Endothelial cell of umbilical vein (primary cell): ENCODE data around the gene KIF26A. TPM values are rescaled to one million over a fixed set of nuclear protein-coding genes. Genes with fewer than 3 reads are reported as not detected.

Experiments
- BruUV-seq: library from RNA; stranded (reverse); fragments of 400-500 nt; replicated peaks from 2 replicates; lab custom pipeline; 2021; lab: Mats Ljungman, UMichigan
- CTCF ChIA-PET: fragments of 300-600, 350-600 bp; sonication (Branson Sonifier 250); formaldehyde crosslinking; loops from one replicate; lab custom pipeline; 2021; ENCODE audit warnings: antibody characterized with exemption, inconsistent platforms; lab: Charles Lee
- POLR2A ChIA-PET: fragments of 300-600, 350-600 bp; sonication (Branson Sonifier 250); formaldehyde crosslinking; loops from one replicate; lab custom pipeline; 2021; ENCODE audit warnings: antibody characterized with exemption, inconsistent platforms; lab: Charles Lee
- DNase-seq: peaks from one replicate; pipeline ENCODE4 v3.0.0-alpha.2; 2011; ENCODE audit warnings: low read depth, low spot score
- FAIRE-seq: peaks from 2 replicates; lab custom pipeline; 2011; peaks lifted over from hg19 to GRCh38; lab: Jason Lieb, UNC
- H2AFZ ChIP-seq: 2 replicates; pipeline ENCODE4 v1.6.0; 2012; ENCODE audit warnings: low read depth, low read length, control low read depth, inconsistent platforms
- H3K27ac ChIP-seq: 2 replicates; pipeline ENCODE4 v1.5.1; 2011; ENCODE audit warnings: low read depth, mild to moderate bottlenecking, control low read depth, low read length, moderate library complexity; ENCODE audit not compliant: insufficient read depth
- H3K27me3 ChIP-seq, 2 experiments: 2 replicates each; pipeline versions ENCODE4 v1.6.0 to v1.6.1; 2011; ENCODE audit warnings: low read length in 2 of 2, mixed read lengths in 1 of 2; ENCODE audit not compliant: control insufficient read depth in 2 of 2, insufficient read depth in 2 of 2
- H3K36me3 ChIP-seq, 2 experiments: 2 replicates in 1 of 2; 3 replicates in 1 of 2; pipeline ENCODE4 v1.5.1; 2011; ENCODE audit warnings: low read length in 2 of 2, mild to moderate bottlenecking in 1 of 2, moderate library complexity in 1 of 2; ENCODE audit not compliant: control insufficient read depth in 2 of 2, insufficient read depth in 2 of 2; ENCODE audit errors: extremely low read depth in 1 of 2
- H3K4me1 ChIP-seq: 3 replicates; pipeline ENCODE4 v1.5.1; 2011; ENCODE audit warnings: mild to moderate bottlenecking, low read length; ENCODE audit not compliant: control insufficient read depth, insufficient read depth; ENCODE audit errors: extremely low read depth
- H3K4me2 ChIP-seq: 2 replicates; pipeline ENCODE4 v1.6.1; 2011; ENCODE audit warnings: low read length, control low read depth, mixed read lengths; ENCODE audit not compliant: insufficient read depth
- H3K4me3 ChIP-seq, 3 experiments: fragments of 200-600 bp in 1 of 3; sonication (generic), shearing (Covaris generic) in 1 of 3; replicated peaks in 1 of 3; 2 replicates each; pipeline ENCODE4 v1.5.1; 2011 to 2016; ENCODE audit warnings: control low read depth in 3 of 3, low read length in 3 of 3, mild to moderate bottlenecking in 2 of 3, inconsistent platforms in 1 of 3, low read depth in 1 of 3, moderate library complexity in 1 of 3; ENCODE audit not compliant: insufficient read depth in 1 of 3
- H3K79me2 ChIP-seq: 2 replicates; pipeline ENCODE4 v1.6.0; 2012; ENCODE audit warnings: low read length, inconsistent platforms; ENCODE audit not compliant: control insufficient read depth, insufficient read depth
- H3K9ac ChIP-seq: replicated peaks from 2 replicates; pipeline ENCODE3; 2011; ENCODE audit warnings: low read length, control low read depth; ENCODE audit not compliant: insufficient read depth; ENCODE audit errors: extremely low read depth
- H3K9me1 ChIP-seq: replicated peaks from 3 replicates; pipeline ENCODE4 v1.6.0; 2011; ENCODE audit warnings: mild to moderate bottlenecking, low read length; ENCODE audit not compliant: control insufficient read depth, insufficient read depth; ENCODE audit errors: extremely low read depth
- H3K9me3 ChIP-seq: replicated peaks from 2 replicates; pipeline ENCODE4 v1.5.1; 2012; ENCODE audit warnings: low read length, inconsistent platforms; ENCODE audit not compliant: control insufficient read depth, insufficient read depth
- H4K20me1 ChIP-seq: replicated peaks from 2 replicates; pipeline ENCODE3; 2011; ENCODE audit warnings: mild to moderate bottlenecking, low read length; ENCODE audit not compliant: control insufficient read depth, insufficient read depth; ENCODE audit errors: extremely low read depth
- FOS ChIP-seq: IDR thresholded peaks from 2 replicates; pipeline ENCODE4 v1.6.1; 2011; ENCODE audit warnings: mild to moderate bottlenecking, low read length, moderate library complexity, borderline replicate concordance; ENCODE audit not compliant: insufficient read depth
- GATA2 ChIP-seq: IDR thresholded peaks from 2 replicates; pipeline ENCODE4 v1.7.0; 2011; ENCODE audit warnings: low read depth, mild to moderate bottlenecking, moderate library complexity, mixed read lengths, low read length; ENCODE audit not compliant: insufficient read length, insufficient read depth
- JUN ChIP-seq: IDR thresholded peaks from 2 replicates; pipeline ENCODE4 v1.6.1; 2011; ENCODE audit warnings: borderline replicate concordance, low read depth; ENCODE audit not compliant: insufficient read length, insufficient read depth
- dilution Hi-C: fragments of 300-500 bp; cut with MboI; formaldehyde crosslinking; loops from one replicate; pipeline ENCODE4 v1.15.0; 2019; ENCODE audit warnings: low sequenced_read_pairs; ENCODE audit not compliant: extremely low pct_ligation_motif_present
- intact Hi-C: fragments of 100-400 bp; cut with micrococcal nuclease; formaldehyde crosslinking; loops from one replicate; pipeline ENCODE4 v1.10.0; 2022
- polyA plus RNA-seq, 4 experiments: library from polyadenylated mRNA; depleted of rRNA in 3 of 4; stranded (reverse) in 3 of 4; unstranded in 1 of 4; fragments of >200 nt; gene quantifications; 2 replicates each; pipeline versions ENCODE4 v1.2.1 to v1.2.3, GENCODE V29; 2011 to 2012; ENCODE audit warnings: missing spikeins in 1 of 4
- total RNA-seq: library from RNA; stranded (reverse); gene quantifications from 2 replicates; pipeline ENCODE4 v1.2.3, GENCODE V29; 2021

The KIF26A gene
- total and polyA plus RNA-seq, 2 donors (not counting 3 experiments of a cell fraction or from before 2014, with no cell fraction given), result 3.6 to 10.7 TPM

DNA sequence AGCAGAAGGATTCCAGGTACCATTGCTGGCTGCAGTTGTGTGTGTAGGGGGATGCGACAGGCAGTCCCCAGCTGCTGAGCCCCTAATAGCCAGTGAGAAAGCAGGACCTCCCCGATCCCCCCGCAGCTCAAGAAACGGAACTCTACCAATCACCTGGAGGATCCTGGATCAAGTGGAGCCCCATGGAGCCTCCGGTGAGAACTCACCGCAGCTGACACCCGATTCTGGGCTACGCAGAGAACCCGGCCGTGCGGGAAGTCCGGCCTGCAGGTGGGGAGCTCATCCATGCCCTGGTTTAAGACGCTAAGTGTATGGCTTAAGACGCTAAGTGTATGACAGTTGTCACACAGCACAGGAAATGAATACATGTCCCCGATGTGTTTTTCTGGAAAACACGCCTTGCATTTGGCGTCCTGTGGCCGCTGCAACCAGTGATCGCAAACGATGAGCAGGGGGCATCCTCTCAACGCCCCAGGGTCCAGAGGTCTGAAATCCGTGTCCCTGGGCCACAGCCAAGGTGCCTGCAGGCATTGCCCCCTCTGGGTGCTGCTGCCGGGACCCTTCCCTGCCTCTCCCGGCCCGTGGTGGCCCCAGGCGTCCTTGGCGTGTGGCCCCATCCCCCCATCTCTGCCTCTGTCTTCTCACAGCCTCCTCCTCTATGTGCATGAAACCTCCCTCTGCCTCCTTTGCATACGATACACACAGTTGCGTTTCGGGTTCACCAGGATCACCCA lies 75.1 kb downstream of the KIF26A start:
- no peaks in the 10 kb centered on the region for H3K27me3 ChIP-seq
- no peak for TF ChIP-seq FOS
- no peak for TF ChIP-seq GATA2
- no peak for TF ChIP-seq JUN
- CTCF ChIA-PET, result no interaction called here
- H3K9me1 ChIP-seq, result no peaks in the 10 kb centered on the region
- H3K4me2 ChIP-seq, result no peak overlapping the region
- no peak overlapping the region for H3K27ac ChIP-seq
- no peak overlapping the region for H3K4me3 ChIP-seq
- H3K9ac ChIP-seq, result no peak overlapping the region
- no peaks in the 10 kb centered on the region for H3K36me3 ChIP-seq
- H2AFZ ChIP-seq, result no peak overlapping the region
- dilution Hi-C loops, result no loop called here
- intact Hi-C loops, result no loop called here
- POLR2A ChIA-PET, result no interaction called here
- no peaks in the 10 kb centered on the region for H3K4me1 ChIP-seq
- H3K9me3 ChIP-seq, result no peaks in the 10 kb centered on the region
- H4K20me1 ChIP-seq, result no peaks in the 10 kb centered on the region
- H3K79me2 ChIP-seq, result no peaks in the 10 kb centered on the region
- FAIRE-seq (no peak), DNase-seq (no peak)
- BruUV-seq, result no TSS peak

DNA sequence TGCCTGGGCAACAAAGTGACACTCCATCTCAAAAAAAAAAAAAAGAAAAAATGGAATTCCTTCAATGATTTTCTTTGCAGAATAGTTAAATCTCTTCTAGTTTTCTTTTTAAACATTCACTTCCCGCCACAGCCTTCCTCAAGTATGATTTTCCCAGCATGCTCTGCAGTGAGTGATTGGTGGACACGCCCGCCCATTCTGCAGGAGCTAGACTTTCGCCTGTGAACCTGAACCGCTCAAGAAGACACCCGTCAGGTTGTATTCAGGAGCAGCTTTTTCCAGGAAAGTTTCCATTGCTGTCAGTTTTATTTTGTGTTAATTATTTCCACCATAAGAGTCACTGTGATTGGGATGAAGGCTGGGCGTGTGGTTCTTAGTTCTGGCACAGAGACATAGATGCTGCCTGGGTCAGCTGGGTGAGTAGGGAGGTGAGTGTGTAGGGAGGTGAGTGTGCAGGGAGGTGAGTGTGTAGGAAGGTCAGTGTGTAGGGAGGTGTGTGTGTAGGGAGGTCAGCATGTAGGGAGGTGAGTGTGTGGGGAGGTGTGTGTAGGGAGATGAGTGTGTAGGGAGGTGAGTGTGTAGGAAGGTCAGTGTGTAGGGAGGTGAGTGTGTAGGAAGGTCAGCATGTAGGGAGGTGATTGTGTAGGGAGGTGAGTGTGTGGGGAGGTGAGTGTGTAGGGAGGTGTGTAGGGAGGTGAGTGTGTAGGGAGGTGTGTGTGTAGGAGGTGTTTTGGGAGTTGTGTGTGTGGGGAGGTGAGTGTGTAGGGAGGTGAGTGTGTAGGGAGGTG lies 76.2 kb downstream of the KIF26A start:
- no peaks in the 10 kb centered on the region for H3K27me3 ChIP-seq
- H3K79me2 ChIP-seq, result no peaks in the 10 kb centered on the region
- no peak overlapping the region for H2AFZ ChIP-seq
- intact Hi-C loops (no loop called here), dilution Hi-C loops (no loop called here)
- no TSS peak for BruUV-seq
- no peaks in the 10 kb centered on the region for H4K20me1 ChIP-seq
- no peaks in the 10 kb centered on the region for H3K9me1 ChIP-seq
- TF ChIP-seq JUN, result no peak
- TF ChIP-seq FOS, result no peak
- no peak for TF ChIP-seq GATA2
- FAIRE-seq (no peak), DNase-seq (no peak)
- H3K4me1 ChIP-seq, result no peaks in the 10 kb centered on the region
- H3K27ac ChIP-seq, result no peak overlapping the region
- H3K4me3 ChIP-seq, result no peak overlapping the region
- H3K9me3 ChIP-seq, result no peaks in the 10 kb centered on the region
- no peak overlapping the region for H3K9ac ChIP-seq
- no peak overlapping the region for H3K4me2 ChIP-seq
- no peaks in the 10 kb centered on the region for H3K36me3 ChIP-seq
- ChIA-PET POLR2A (no interaction called here), CTCF (interaction anchor here (1.1 kb wide), 1 partner anchor 9 kb away, joined by 3 read pairs; no protein-coding TSS in a partner anchor)
